HepG2 (cell line): ENCODE data around the gene ARRDC3. TPM values are rescaled to one million over a fixed set of nuclear protein-coding genes. Genes with fewer than 3 reads are reported as not detected.

Source experiments
- ADNP ChIP-seq: sonication (generic); formaldehyde crosslinking; IDR thresholded peaks from 2 replicates; pipeline ENCODE4 v1.4.0; 2020; ENCODE audit warnings: missing genetic modification reagents
- ASH2L ChIP-seq: fragments of 300-600, 200-600 bp; sonication (generic); IDR thresholded peaks from 2 replicates; pipeline ENCODE4 v1.7.0; 2017; ENCODE audit warnings: low read depth, mild to moderate bottlenecking, moderate library complexity, mixed read lengths, low read length; ENCODE audit not compliant: insufficient read length
- CC2D1A ChIP-seq: sonication (generic); formaldehyde crosslinking; IDR thresholded peaks from 2 replicates; pipeline ENCODE4 v1.8.1; 2023; ENCODE audit warnings: mild to moderate bottlenecking, missing genetic modification reagents
- CREBL2 ChIP-seq: sonication (generic); formaldehyde crosslinking; IDR thresholded peaks from 2 replicates; pipeline ENCODE4 v1.8.1; 2023; ENCODE audit warnings: missing genetic modification reagents, mild to moderate bottlenecking, borderline replicate concordance
- CSRNP1 ChIP-seq: sonication (generic); formaldehyde crosslinking; IDR thresholded peaks from 2 replicates; pipeline ENCODE4 v1.8.1; 2023; ENCODE audit warnings: mild to moderate bottlenecking, missing genetic modification reagents
- FOSL2 ChIP-seq: sonication (generic); formaldehyde crosslinking; IDR thresholded peaks from 2 replicates; pipeline ENCODE4 v1.4.0; 2020; ENCODE audit warnings: missing genetic modification reagents
- GMEB2 ChIP-seq: IDR thresholded peaks from 2 replicates; pipeline ENCODE4 v1.6.1; 2016; ENCODE audit warnings: missing biosample characterization, missing genetic modification reagents, low read depth
- HNRNPH1 ChIP-seq: fragments of 200-400 bp; formaldehyde crosslinking; optimal IDR thresholded peaks from 2 replicates; pipeline ENCODE3; 2017; ENCODE audit warnings: mild to moderate bottlenecking, low read depth, low read length
- JARID2 ChIP-seq: sonication (generic); formaldehyde crosslinking; IDR thresholded peaks from 2 replicates; pipeline ENCODE4 v1.8.1; 2023; ENCODE audit warnings: missing genetic modification reagents, inconsistent platforms; ENCODE audit not compliant: insufficient replicate concordance
- NR2C2 ChIP-seq: sonication (generic); formaldehyde crosslinking; IDR thresholded peaks from 2 replicates; pipeline ENCODE4 v1.4.0; 2020; ENCODE audit warnings: missing genetic modification reagents, mild to moderate bottlenecking, moderate library complexity, borderline replicate concordance
- PHF20 ChIP-seq: sonication (generic); formaldehyde crosslinking; IDR thresholded peaks from 2 replicates; pipeline ENCODE4 v1.5.0; 2020; ENCODE audit warnings: mild to moderate bottlenecking, missing genetic modification reagents
- REPIN1 ChIP-seq: sonication (generic); formaldehyde crosslinking; IDR thresholded peaks from 2 replicates; pipeline ENCODE4 v1.8.0; 2022; ENCODE audit warnings: missing genetic modification reagents, low read depth, mild to moderate bottlenecking, borderline replicate concordance
- SOX6 ChIP-seq, 2 experiments: fragments of 450-650 bp in 1 of 2; sonication (generic) in 1 of 2; formaldehyde crosslinking in 1 of 2; IDR thresholded peaks; 2 replicates each; pipeline versions ENCODE4 v1.4.0 to v1.6.1; 2017 to 2020; ENCODE audit warnings: antibody characterized with exemption in 1 of 2, mild to moderate bottlenecking in 1 of 2, missing genetic modification reagents in 1 of 2
- SP2 ChIP-seq: sonication (generic); formaldehyde crosslinking; IDR thresholded peaks from 2 replicates; pipeline ENCODE4 v1.5.1; 2020; ENCODE audit warnings: mild to moderate bottlenecking, missing genetic modification reagents
- ZBTB25 ChIP-seq: IDR thresholded peaks from 2 replicates; pipeline ENCODE4 v1.6.1; 2018; ENCODE audit warnings: missing genetic modification reagents
- ZFAT ChIP-seq: sonication (generic); formaldehyde crosslinking; conservative IDR thresholded peaks from 2 replicates; pipeline ENCODE4 v1.8.1; 2023; ENCODE audit warnings: missing genetic modification reagents, inconsistent platforms
- ZNF292 ChIP-seq: sonication (generic); formaldehyde crosslinking; IDR thresholded peaks from 2 replicates; pipeline ENCODE4 v1.8.1; 2022; ENCODE audit warnings: mild to moderate bottlenecking, low read depth, missing genetic modification reagents, borderline replicate concordance
- ZNF543 ChIP-seq: sonication (generic); formaldehyde crosslinking; IDR thresholded peaks from 2 replicates; pipeline ENCODE4 v1.4.0; 2020; ENCODE audit warnings: mild to moderate bottlenecking, missing genetic modification reagents
- ZNF607 ChIP-seq: sonication (generic); formaldehyde crosslinking; IDR thresholded peaks from 2 replicates; pipeline ENCODE4 v1.5.1; 2020; ENCODE audit warnings: missing genetic modification reagents, mild to moderate bottlenecking, borderline replicate concordance
- ZNF792 ChIP-seq: IDR thresholded peaks from 2 replicates; pipeline ENCODE4 v1.6.1; 2016
- ZNF878 ChIP-seq: sonication (generic); formaldehyde crosslinking; IDR thresholded peaks from 2 replicates; pipeline ENCODE4 v1.8.1; 2023; ENCODE audit warnings: mild to moderate bottlenecking, missing genetic modification reagents, moderate library complexity
- polyA plus RNA-seq, 8 experiments: library from polyadenylated mRNA; depleted of rRNA in 3 of 8; stranded (reverse) in 7 of 8; unstranded in 1 of 8; fragments of >200 nt; fragmentation: Illumina TruSeq in 4 of 8; extraction: Trizol in 4 of 8; gene quantifications; 2 replicates each; pipeline versions ENCODE4 v1.2.1 to v1.2.3, GENCODE V29; 2011 to 2016; ENCODE audit warnings: low read depth in 4 of 8, missing spikeins in 1 of 8, mixed read lengths in 1 of 8; ENCODE audit not compliant: insufficient read depth in 1 of 8
- total RNA-seq, 5 experiments: library from RNA; depleted of rRNA; stranded (reverse); fragments of >200 nt; fragmentation: Illumina TruSeq; extraction: Trizol; gene quantifications; 2 replicates each; pipeline ENCODE4 v1.2.3, GENCODE V29; 2016; ENCODE audit warnings: low read depth in 1 of 5

The ARRDC3 gene
- total and polyA plus RNA-seq, 2 of the 13 experiments (the other 11 are each of a cell fraction or from before 2014, with no cell fraction given), result 3.4 to 24.4 TPM

GRCh38 chr5:91383027-91383955 lies at the start of gene ARRDC3 (continued):
- TF ChIP-seq PHF20 (CRISPR knock-in tag) (no peak; the same call in 1 of the 2 replicates), ADNP (CRISPR knock-in tag) (no peak), ZNF792 (CRISPR knock-in tag) (0 out of 2 replicates have a peak, but pooled peaks have one; percentile 35), ASH2L (peak; percentile 80), ZNF543 (CRISPR knock-in tag) (peak; percentile 79; the same call in 1 of the 2 replicates), ZNF878 (no peak), SP2 (CRISPR knock-in tag) (no peak), ZBTB25 (CRISPR knock-in tag) (peak; percentile 59; the same call in 1 of the 2 replicates), CC2D1A (CRISPR knock-in tag) (no peak), ZNF292 (CRISPR knock-in tag) (no peak; the same call in 1 of the 2 replicates), CSRNP1 (peak; percentile 14; the same call in 1 of the 2 replicates), HNRNPH1 (no peak), FOSL2 (peak; percentile 35), SOX6 (IDR thresholded peaks at IDR 0.05) (no peak), SOX6 (CRISPR knock-in tag; IDR thresholded peaks at IDR 0.05) (peak; percentile 57; the same call in 1 of the 2 replicates), NR2C2 (CRISPR knock-in tag) (peak; percentile 75), ZFAT (CRISPR knock-in tag) (no peak), REPIN1 (CRISPR knock-in tag) (peak; percentile 18), JARID2 (CRISPR knock-in tag) (no peak), CREBL2 (CRISPR knock-in tag) (no peak), ZNF607 (CRISPR knock-in tag) (no peak; the same call in 1 of the 2 replicates), GMEB2 (CRISPR knock-in tag) (no peak)
